NB4 (cell line): ENCODE results near the gene TTC38.

Experiments
- DNase-seq: peaks from one replicate; pipeline ENCODE4 v3.0.0; 2010; ENCODE audit warnings: low read depth
- H3K4me3 ChIP-seq: one replicate; pipeline ENCODE4 v1.5.1; 2011; ENCODE audit warnings: mild to moderate bottlenecking, low read depth, low read length, moderate library complexity
- CTCF ChIP-seq: IDR thresholded peaks from one replicate; pipeline ENCODE4 v1.5.1; 2012; ENCODE audit warnings: low read depth, low read length
- MAX ChIP-seq: IDR thresholded peaks from 2 replicates; pipeline ENCODE4 v1.6.1; 2011; ENCODE audit warnings: low read depth, low read length
- MYC ChIP-seq: IDR thresholded peaks from 2 replicates; pipeline ENCODE4 v1.6.1; 2011; ENCODE audit warnings: low read depth, low read length
- POLR2A ChIP-seq: IDR thresholded peaks from 2 replicates; pipeline ENCODE4 v1.6.1; 2011; ENCODE audit warnings: mild to moderate bottlenecking; ENCODE audit not compliant: insufficient read length; ENCODE audit errors: extremely low read depth

The TTC38 gene

DNA sequence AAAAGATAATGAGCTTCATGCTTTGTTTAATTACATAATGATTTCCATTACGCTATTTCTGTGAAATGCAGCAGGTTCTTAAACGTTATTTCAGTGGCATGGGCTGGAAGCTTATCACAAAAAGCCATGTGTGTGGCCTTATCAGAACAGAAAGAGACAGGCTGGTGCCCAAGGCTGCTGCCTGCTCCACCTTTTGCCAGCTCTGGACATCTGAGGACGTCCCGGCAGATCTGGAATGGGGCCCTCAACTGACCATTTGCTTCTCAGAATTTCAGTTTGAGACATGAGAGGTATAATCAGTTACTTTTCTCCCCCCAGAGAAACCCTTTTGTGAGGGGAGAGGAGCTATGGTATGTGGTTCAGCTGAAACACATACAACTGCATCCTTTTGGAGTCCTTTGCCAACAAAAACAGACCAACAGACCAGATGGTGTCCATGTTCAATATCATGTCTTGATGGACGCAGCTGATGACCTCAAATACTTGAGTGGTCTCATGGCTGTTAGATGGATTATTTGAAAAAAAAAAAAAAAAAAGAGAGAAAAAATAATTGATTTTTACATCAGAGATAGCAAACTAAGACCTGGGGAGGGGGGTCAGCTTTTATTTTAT is 26.3 kb upstream of the TTC38 start:
- TF ChIP-seq MAX: no peak
- no peak for TF ChIP-seq CTCF
- no peak for TF ChIP-seq MYC
- no peak for TF ChIP-seq POLR2A
- no peak for DNase-seq

DNA sequence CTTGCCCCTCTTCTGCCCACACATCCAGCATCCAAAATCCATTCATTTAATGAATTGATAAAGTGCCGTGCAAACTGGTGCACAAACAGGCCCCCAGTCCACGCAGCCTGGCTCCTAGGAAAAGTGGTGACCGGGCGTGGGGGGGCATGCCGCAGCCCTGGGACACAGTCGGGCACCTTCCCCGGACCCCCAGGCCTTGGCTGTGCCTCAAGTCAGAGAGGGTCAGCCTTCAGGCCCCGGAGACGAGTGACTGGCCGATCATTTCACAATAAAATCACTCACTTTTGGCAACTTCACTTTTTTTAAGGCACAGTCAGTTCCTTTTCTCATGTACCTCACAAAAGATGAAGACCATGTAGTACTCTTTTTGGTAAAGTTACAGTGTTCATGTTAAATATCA is 25.7 kb upstream of the TTC38 start:
- no peak for DNase-seq
- no peak overlapping the region for H3K4me3 ChIP-seq

More for the DNA sequence above, 26.3 kb upstream of the TTC38 start:
- no peak overlapping the region for H3K4me3 ChIP-seq

GRCh38 chr22:46244771-46245170 is 23.0 kb upstream of the TTC38 start:
- no peak overlapping the region for H3K4me3 ChIP-seq
- DNase-seq: no peak
- TF ChIP-seq POLR2A (no peak), CTCF (no peak), MAX (no peak), MYC (no peak)

More for the DNA sequence above, 25.7 kb upstream of the TTC38 start:
- no peak for TF ChIP-seq POLR2A
- TF ChIP-seq MYC: no peak
- no peak for TF ChIP-seq MAX
- TF ChIP-seq CTCF: no peak

GRCh38 chr22:46245511-46245910 is 22.3 kb upstream of the TTC38 start:
- no peak for DNase-seq
- no peak for TF ChIP-seq POLR2A
- H3K4me3 ChIP-seq: no peak overlapping the region

- no peak overlapping the region for H3K4me3 ChIP-seq
- no peak for TF ChIP-seq CTCF
- no peak for TF ChIP-seq MAX
- TF ChIP-seq MYC: no peak
- TF ChIP-seq POLR2A: no peak
- no peak for DNase-seq
These were observed 21.6 kb upstream of the TTC38 start for GRCh38 chr22:46246178-46246577.

DNA sequence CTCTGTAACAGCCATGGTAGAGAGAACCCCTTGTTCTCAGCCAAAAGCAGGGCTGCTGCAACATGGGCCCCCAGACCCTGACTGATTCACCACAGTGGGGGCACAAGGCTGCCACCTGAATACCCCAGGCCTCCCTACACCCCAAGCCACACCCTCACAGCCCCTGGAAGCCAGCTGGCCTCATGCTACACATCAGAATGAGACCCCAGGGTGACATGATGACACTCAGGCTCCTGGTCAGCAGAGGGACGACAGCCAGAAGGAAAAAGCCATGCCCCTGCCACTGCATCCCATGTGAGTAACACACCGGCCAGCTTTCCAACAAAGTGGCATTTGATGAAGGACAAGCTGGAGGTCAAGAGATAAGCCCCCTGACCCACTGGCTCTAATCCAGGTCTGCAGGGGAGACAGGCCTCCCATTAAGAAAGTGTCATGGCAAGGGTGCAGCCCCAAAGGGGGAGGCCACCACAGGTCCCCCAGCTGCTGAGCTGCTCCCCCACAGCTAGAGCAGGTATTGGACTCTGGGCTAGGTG is 20.3 kb upstream of the TTC38 start:
- no peak for TF ChIP-seq POLR2A
- DNase-seq: no peak

More for the DNA sequence above, 20.3 kb upstream of the TTC38 start:
- no peak overlapping the region for H3K4me3 ChIP-seq
